PC-3 (cell line): ENCODE results near the gene MYO5B.

Source experiments
- CTCF ChIP-seq: fragments of 300-600 bp; sonication (generic); conservative IDR thresholded peaks from 2 replicates; pipeline ENCODE4 v1.5.1; 2017; ENCODE audit warnings: antibody characterized with exemption, low read depth, mild to moderate bottlenecking, low read length
- EZH2phosphoT487 ChIP-seq: fragments of 300-600 bp; sonication (generic); IDR thresholded peaks from 2 replicates; pipeline ENCODE4 v1.6.1; 2018; ENCODE audit warnings: mild to moderate bottlenecking, antibody characterized with exemption, low read length, borderline replicate concordance

GRCh38 chr18:50057009-50057408, 137.9 kb downstream of the MYO5B start:
- TF ChIP-seq EZH2phosphoT487 (no peak), CTCF (no peak)
